ENCODE measurements around the gene PXYLP1.

PXYLP1 gene

DNA sequence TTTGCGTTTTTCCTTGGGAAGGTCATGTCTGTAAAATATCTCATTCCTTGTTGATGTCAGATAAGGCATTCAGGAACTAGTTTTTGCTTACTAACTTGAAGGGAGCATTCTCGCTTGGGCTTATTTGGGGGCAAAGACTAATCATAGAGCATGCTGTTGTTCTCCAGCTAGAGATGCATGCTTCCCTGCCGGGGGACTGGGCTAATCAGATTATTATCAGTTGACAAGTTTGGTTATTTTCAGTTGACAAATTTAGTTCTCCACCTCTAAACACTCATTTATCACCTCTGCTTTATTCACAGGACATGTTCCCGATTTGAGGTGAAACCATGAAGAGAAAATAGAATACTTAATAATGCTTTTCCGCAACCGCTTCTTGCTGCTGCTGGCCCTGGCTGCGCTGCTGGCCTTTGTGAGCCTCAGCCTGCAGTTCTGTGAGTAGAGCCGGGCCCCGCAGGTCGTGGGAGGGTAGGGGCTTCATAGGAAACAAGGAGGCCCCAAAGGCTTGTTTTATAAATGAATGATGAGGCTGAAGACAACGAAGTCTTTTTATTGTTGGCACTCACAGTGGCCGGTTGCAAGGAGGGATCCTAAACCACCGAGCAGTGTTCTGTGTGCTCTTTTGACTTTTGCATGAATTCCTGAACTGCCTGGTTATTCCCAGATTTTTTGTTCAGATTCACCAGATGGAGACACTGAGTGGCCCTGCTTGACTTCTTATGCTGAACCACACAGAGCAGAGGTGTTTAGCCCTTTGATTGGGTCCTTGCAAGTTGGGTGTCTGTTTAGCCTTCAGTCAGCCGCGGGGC lies 28.4 kb downstream of the PXYLP1 start:
- TF ChIP-seq SUZ12 (IDR thresholded peaks at IDR 0.05): no peak
- no peak for TF ChIP-seq FOXK2 (IDR thresholded peaks at IDR 0.05)
- TF ChIP-seq NFRKB (IDR thresholded peaks at IDR 0.05): no peak
- no peak for TF ChIP-seq ARNT (IDR thresholded peaks at IDR 0.05)
- no peak for TF ChIP-seq FOXM1 (IDR thresholded peaks at IDR 0.05; ENCODE audit: borderline replicate concordance)
- TF ChIP-seq FOXA1 (IDR thresholded peaks at IDR 0.05): no peak
- no peak for TF ChIP-seq ELF4 (IDR thresholded peaks at IDR 0.05)
- TF ChIP-seq CTBP1 (IDR thresholded peaks at IDR 0.05; ENCODE audit: borderline replicate concordance): no peak
- TF ChIP-seq SP1 (IDR thresholded peaks at IDR 0.05): no peak
- TF ChIP-seq L3MBTL2 (conservative IDR thresholded peaks at IDR 0.05): no peak
- TF ChIP-seq HDGF (IDR thresholded peaks at IDR 0.05; ENCODE audit: borderline replicate concordance): no peak
- no peak for TF ChIP-seq BHLHE40 (IDR thresholded peaks at IDR 0.05; ENCODE audit: borderline replicate concordance)
- no peak for TF ChIP-seq LEF1 (IDR thresholded peaks at IDR 0.05; ENCODE audit: borderline replicate concordance)
- TF ChIP-seq, protein P1, sequence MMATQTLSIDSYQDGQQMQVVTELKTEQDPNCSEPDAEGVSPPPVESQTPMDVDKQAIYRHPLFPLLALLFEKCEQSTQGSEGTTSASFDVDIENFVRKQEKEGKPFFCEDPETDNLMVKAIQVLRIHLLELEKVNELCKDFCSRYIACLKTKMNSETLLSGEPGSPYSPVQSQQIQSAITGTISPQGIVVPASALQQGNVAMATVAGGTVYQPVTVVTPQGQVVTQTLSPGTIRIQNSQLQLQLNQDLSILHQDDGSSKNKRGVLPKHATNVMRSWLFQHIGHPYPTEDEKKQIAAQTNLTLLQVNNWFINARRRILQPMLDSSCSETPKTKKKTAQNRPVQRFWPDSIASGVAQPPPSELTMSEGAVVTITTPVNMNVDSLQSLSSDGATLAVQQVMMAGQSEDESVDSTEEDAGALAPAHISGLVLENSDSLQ (IDR thresholded peaks at IDR 0.05): no peak
- TF ChIP-seq TARDBP (IDR thresholded peaks at IDR 0.05): no peak
- no peak for TF ChIP-seq ZNF384 (IDR thresholded peaks at IDR 0.05)
- ChIA-PET POLR2A (interaction anchor here (1.4 kb wide), 1 partner anchor 28 kb away, joined by 4 read pairs; the partner anchor contains the start of gene PXYLP1), CTCF (no interaction called here)
- no peak for DNase-seq (ENCODE audit: extremely low spot score)

DNA sequence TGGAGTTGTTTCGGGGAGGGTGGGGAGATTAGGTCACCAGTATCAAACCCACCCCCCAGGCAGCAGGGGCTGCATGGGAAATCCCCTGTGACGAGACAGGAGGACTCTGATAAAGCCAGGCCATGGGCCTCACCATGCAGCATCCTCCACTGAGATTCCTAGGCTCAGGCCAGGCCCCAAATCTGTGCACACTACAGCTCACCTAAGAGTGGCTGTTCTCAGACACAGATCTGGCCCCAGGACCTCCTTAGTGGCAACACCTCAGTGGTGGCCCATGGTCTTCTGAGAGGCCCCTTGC lies 29.0 kb downstream of the PXYLP1 start:
- DNase-seq (ENCODE audit: extremely low spot score): no peak
- POLR2A ChIA-PET: no interaction called here
- TF ChIP-seq SUZ12 (IDR thresholded peaks at IDR 0.05) (no peak), HDGF (IDR thresholded peaks at IDR 0.05; ENCODE audit: borderline replicate concordance) (no peak), FOXM1 (IDR thresholded peaks at IDR 0.05; ENCODE audit: borderline replicate concordance) (no peak), ELF4 (IDR thresholded peaks at IDR 0.05) (no peak), LEF1 (IDR thresholded peaks at IDR 0.05; ENCODE audit: borderline replicate concordance) (no peak), BHLHE40 (IDR thresholded peaks at IDR 0.05; ENCODE audit: borderline replicate concordance) (no peak), L3MBTL2 (conservative IDR thresholded peaks at IDR 0.05) (no peak), SP1 (IDR thresholded peaks at IDR 0.05) (no peak), TARDBP (IDR thresholded peaks at IDR 0.05) (no peak), NFRKB (IDR thresholded peaks at IDR 0.05) (no peak), FOXK2 (IDR thresholded peaks at IDR 0.05) (no peak), ZNF384 (IDR thresholded peaks at IDR 0.05) (no peak)
- CTCF ChIA-PET: no interaction called here

DNA sequence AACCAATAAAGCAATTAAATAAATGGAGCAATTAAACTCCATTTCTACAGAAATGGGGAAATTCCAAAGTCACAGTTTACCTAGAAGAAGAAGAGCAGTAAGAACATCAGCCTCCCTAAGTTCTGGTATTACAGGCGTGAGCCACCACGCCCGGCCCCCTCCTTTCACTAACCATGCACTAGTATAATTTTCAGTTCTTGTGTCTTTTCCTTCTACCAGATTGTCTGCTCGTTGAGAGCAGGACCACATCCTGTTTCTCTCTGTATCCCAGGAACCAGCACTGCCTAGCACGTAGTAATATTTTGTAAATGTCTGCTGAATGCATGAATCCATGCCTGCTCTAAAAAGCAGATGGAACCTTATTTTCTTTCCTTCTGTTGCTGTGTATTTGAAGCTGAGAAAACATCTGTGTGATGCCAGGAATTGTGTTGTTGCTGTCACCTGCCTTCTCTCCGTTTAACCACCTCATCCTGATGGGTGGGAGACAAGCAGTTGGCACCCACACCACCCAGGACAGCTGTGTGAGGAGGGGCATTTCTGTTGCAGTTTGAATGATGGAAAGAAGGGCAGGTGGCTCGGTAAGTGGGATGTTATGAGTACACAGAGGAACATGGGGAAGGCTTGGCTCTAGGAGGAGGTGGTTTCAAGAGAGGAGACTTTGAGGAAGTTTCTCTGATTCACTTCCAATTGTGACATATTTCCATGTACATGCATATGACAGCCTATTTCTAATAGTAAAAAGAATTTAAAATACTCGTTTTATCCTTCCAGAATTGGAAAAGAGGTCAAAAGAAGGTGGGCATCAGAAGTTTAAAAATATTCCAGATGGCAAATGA lies 30.1 kb downstream of the PXYLP1 start:
- CTCF ChIA-PET: no interaction called here
- no peak for TF ChIP-seq FOXM1 (IDR thresholded peaks at IDR 0.05; ENCODE audit: borderline replicate concordance)
- DNase-seq (ENCODE audit: extremely low spot score): no peak
- POLR2A ChIA-PET: no interaction called here

DNA sequence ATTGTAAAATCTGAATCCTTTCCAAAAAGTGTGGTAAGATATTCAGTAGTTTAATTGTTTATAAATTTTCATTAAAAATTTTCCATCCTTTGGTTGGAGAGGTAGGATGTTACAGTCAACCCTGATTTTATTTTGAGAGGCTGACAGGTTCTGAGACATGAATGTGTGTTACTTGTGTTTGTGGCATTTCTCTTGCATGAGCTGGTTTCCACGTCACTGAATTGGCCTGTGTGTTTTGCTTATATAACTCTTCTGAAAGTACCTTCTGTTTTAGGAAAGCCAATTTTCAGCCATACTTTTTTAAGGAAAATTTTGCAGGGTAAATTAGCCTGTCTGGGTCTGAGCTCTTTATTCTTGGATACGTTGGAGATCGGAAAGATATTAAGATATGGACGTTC lies 30.7 kb downstream of the PXYLP1 start:
- DNase-seq (ENCODE audit: extremely low spot score): no peak
- POLR2A ChIA-PET: no interaction called here
- TF ChIP-seq, protein P1 (IDR thresholded peaks at IDR 0.05): no peak
- TF ChIP-seq CTBP1 (IDR thresholded peaks at IDR 0.05; ENCODE audit: borderline replicate concordance) (no peak), SP1 (IDR thresholded peaks at IDR 0.05) (no peak), FOXK2 (IDR thresholded peaks at IDR 0.05) (no peak), FOXM1 (IDR thresholded peaks at IDR 0.05; ENCODE audit: borderline replicate concordance) (no peak), NFRKB (IDR thresholded peaks at IDR 0.05) (no peak), L3MBTL2 (conservative IDR thresholded peaks at IDR 0.05) (no peak), LEF1 (IDR thresholded peaks at IDR 0.05; ENCODE audit: borderline replicate concordance) (no peak), BHLHE40 (IDR thresholded peaks at IDR 0.05; ENCODE audit: borderline replicate concordance) (no peak), ZNF384 (IDR thresholded peaks at IDR 0.05) (no peak), TARDBP (IDR thresholded peaks at IDR 0.05) (no peak), ARNT (IDR thresholded peaks at IDR 0.05) (no peak), HDGF (IDR thresholded peaks at IDR 0.05; ENCODE audit: borderline replicate concordance) (no peak), ELF4 (IDR thresholded peaks at IDR 0.05) (no peak), SUZ12 (IDR thresholded peaks at IDR 0.05) (no peak), FOXA1 (IDR thresholded peaks at IDR 0.05) (no peak)

DNA sequence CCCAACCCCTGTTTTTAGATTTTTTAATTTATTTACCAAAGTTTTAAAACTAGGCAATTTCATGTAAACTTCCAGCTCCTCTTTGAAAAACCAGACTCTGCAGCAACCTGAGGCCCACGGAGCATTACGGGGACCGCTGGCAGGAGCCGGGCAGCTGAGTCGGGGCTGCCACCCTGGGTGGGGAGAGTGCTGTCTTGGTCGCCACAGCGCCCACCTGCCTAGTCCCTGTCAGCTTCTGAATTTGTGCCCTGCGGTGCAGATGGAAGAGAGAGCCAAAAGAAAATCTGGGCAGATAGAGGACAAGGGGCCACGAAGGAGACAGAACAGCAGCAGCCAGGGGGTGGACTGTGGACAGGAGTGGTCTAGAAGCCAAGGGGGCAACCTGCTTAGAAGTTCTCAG lies 34.6 kb downstream of the PXYLP1 start:
- DNase-seq (ENCODE audit: extremely low spot score): no peak
- ChIA-PET POLR2A (no interaction called here), CTCF (no interaction called here)
- TF ChIP-seq NFRKB (IDR thresholded peaks at IDR 0.05) (no peak), FOXK2 (IDR thresholded peaks at IDR 0.05) (no peak), CTBP1 (IDR thresholded peaks at IDR 0.05; ENCODE audit: borderline replicate concordance) (no peak), ZNF384 (IDR thresholded peaks at IDR 0.05) (no peak), HDGF (IDR thresholded peaks at IDR 0.05; ENCODE audit: borderline replicate concordance) (no peak), SP1 (IDR thresholded peaks at IDR 0.05) (no peak)
- TF ChIP-seq, protein P1 (IDR thresholded peaks at IDR 0.05): no peak

More for the DNA sequence above, 30.7 kb downstream of the PXYLP1 start:
- CTCF ChIA-PET: no interaction called here

All from HEK293T (cell line).